ENCODE measurements around the gene EHF.

DNA sequence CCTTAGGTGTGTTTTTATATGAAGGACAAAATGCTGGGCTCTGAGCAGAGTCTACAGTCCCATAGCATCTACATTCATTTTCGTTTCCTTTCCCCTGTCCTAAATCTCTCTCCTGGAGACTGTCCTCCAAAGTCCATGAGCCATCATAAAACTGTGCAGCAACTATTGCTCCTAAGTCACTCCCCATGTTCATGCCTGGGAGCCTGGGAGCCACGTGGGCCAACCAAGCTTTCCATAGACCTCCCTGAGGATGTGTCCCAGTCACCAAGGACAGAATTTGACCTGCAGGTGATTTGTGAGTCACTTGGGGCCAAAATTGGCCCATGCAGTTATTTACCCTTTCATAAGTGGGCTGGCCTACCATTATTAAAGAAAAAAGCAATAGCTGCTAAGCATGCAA, 28.7 kb downstream of the EHF start:
- TF ChIP-seq CTCF (IDR thresholded peaks at IDR 0.05) (no peak), ZFX (IDR thresholded peaks at IDR 0.05; ENCODE audit: borderline replicate concordance) (no peak)

Data from 22Rv1 (cell line).